DOHH2 (cell line): ENCODE measurements around the gene CAMK1G.

ENCODE experiments used
- H3F3A ChIP-seq: fragments of 200-600 bp; sonication (generic), shearing (Covaris generic); 2 replicates; pipeline ENCODE4 v1.6.0; 2016; ENCODE audit warnings: antibody characterized with exemption, mild to moderate bottlenecking; ENCODE audit not compliant: control insufficient read depth, insufficient read depth
- H3K27ac ChIP-seq: fragments of 200-600 bp; sonication (generic); 2 replicates; pipeline ENCODE4 v1.5.1; 2014; ENCODE audit warnings: low read depth, mild to moderate bottlenecking, low read length, moderate library complexity
- H3K27me3 ChIP-seq: fragments of 200-600 bp; sonication (generic); 2 replicates; pipeline ENCODE4 v1.6.1; 2014; ENCODE audit warnings: mild to moderate bottlenecking, low read length, mixed read lengths; ENCODE audit not compliant: control insufficient read depth
- H3K36me3 ChIP-seq: fragments of 200-600 bp; sonication (generic); 2 replicates; pipeline ENCODE4 v1.6.1; 2014; ENCODE audit warnings: mild to moderate bottlenecking, low read length, moderate library complexity, mixed read lengths; ENCODE audit not compliant: control insufficient read depth
- H3K4me1 ChIP-seq: fragments of 200-600 bp; sonication (generic); 2 replicates; pipeline ENCODE4 v1.6.1; 2014; ENCODE audit warnings: mild to moderate bottlenecking, low read length, mixed read lengths; ENCODE audit not compliant: control insufficient read depth
- H3K4me2 ChIP-seq: fragments of 200-600 bp; sonication (generic); 2 replicates; pipeline ENCODE4 v1.6.0; 2014; ENCODE audit warnings: mild to moderate bottlenecking, low read length, moderate library complexity
- H3K4me3 ChIP-seq: fragments of 200-600 bp; sonication (generic); 2 replicates; pipeline ENCODE4 v1.5.1; 2014; ENCODE audit warnings: mild to moderate bottlenecking, low read length, mixed read lengths
- H3K79me2 ChIP-seq: fragments of 200-600 bp; sonication (generic); 2 replicates; pipeline ENCODE4 v1.6.1; 2014; ENCODE audit warnings: mild to moderate bottlenecking, low read length, mixed read lengths; ENCODE audit not compliant: control insufficient read depth
- H3K9me2 ChIP-seq: fragments of 200-600 bp; sonication (generic); replicated peaks from 2 replicates; pipeline ENCODE4 v1.6.1; 2014; ENCODE audit warnings: mild to moderate bottlenecking, low read length, mixed read lengths; ENCODE audit not compliant: control insufficient read depth
- H3K9me3 ChIP-seq: fragments of 200-600 bp; sonication (generic); 2 replicates; pipeline ENCODE4 v1.6.1; 2014; ENCODE audit warnings: antibody characterized with exemption, low read length, mixed read lengths; ENCODE audit not compliant: control insufficient read depth, insufficient read depth
- H4K20me1 ChIP-seq: fragments of 200-600 bp; sonication (generic); 2 replicates; pipeline ENCODE4 v1.6.0; 2014; ENCODE audit warnings: low read depth, mild to moderate bottlenecking, antibody characterized with exemption, low read length, moderate library complexity; ENCODE audit not compliant: control insufficient read depth, insufficient read depth
- CTCF ChIP-seq: fragments of 200-600 bp; sonication (generic); IDR thresholded peaks from one replicate; pipeline ENCODE4 v1.5.1; 2014; ENCODE audit warnings: antibody characterized with exemption, mild to moderate bottlenecking, low read depth, low read length; ENCODE audit not compliant: poor library complexity, severe bottlenecking
- EZH2phosphoT487 ChIP-seq: fragments of 200-600 bp; sonication (generic); IDR thresholded peaks from 2 replicates; pipeline ENCODE4 v1.6.1; 2017; ENCODE audit warnings: borderline replicate concordance, mild to moderate bottlenecking, antibody characterized with exemption, low read length, moderate library complexity, mixed read lengths

Gene CAMK1G

GRCh38 chr1:209547626-209548025 lies 35.9 kb upstream of the CAMK1G start:
- no peaks in the 10 kb centered on the region for H3K79me2 ChIP-seq
- TF ChIP-seq EZH2phosphoT487 (no peak), CTCF (no peak)
- H3K4me2 ChIP-seq: no peak overlapping the region
- H3K9me2 ChIP-seq: no peaks in the 10 kb centered on the region
- no peaks in the 10 kb centered on the region for H4K20me1 ChIP-seq
- no peak overlapping the region for H3K27ac ChIP-seq
- no peaks in the 10 kb centered on the region for H3K36me3 ChIP-seq
- H3K27me3 ChIP-seq: no peaks in the 10 kb centered on the region
- H3K9me3 ChIP-seq: no peaks in the 10 kb centered on the region
- H3K4me1 ChIP-seq: no peaks in the 10 kb centered on the region
- H3F3A ChIP-seq: no peaks in the 10 kb centered on the region
- no peak overlapping the region for H3K4me3 ChIP-seq

GRCh38 chr1:209549443-209550205 lies 33.9 kb upstream of the CAMK1G start:
- Histone ChIP-seq H3K4me1 (no peaks in the 10 kb centered on the region), H4K20me1 (no peaks in the 10 kb centered on the region), H3K27me3 (no peaks in the 10 kb centered on the region), H3K36me3 (no peaks in the 10 kb centered on the region), H3K4me3 (no peak overlapping the region), H3K4me2 (no peak overlapping the region), H3K9me2 (no peaks in the 10 kb centered on the region), H3K79me2 (no peaks in the 10 kb centered on the region), H3F3A (no peaks in the 10 kb centered on the region), H3K9me3 (no peaks in the 10 kb centered on the region), H3K27ac (no peak overlapping the region)
- no peak for TF ChIP-seq EZH2phosphoT487
- TF ChIP-seq CTCF: no peak

GRCh38 chr1:209550519-209550918 lies 33.0 kb upstream of the CAMK1G start:
- Histone ChIP-seq H3K79me2 (no peaks in the 10 kb centered on the region), H4K20me1 (no peaks in the 10 kb centered on the region), H3K27ac (no peak overlapping the region), H3F3A (no peaks in the 10 kb centered on the region), H3K36me3 (no peaks in the 10 kb centered on the region), H3K4me3 (no peak overlapping the region), H3K27me3 (no peaks in the 10 kb centered on the region), H3K4me1 (no peaks in the 10 kb centered on the region), H3K9me2 (no peaks in the 10 kb centered on the region), H3K9me3 (no peaks in the 10 kb centered on the region), H3K4me2 (no peak overlapping the region)
- TF ChIP-seq EZH2phosphoT487 (no peak), CTCF (no peak)
